H9 (cell line): ENCODE measurements around the gene CWC27. TPM values are rescaled to one million over a fixed set of nuclear protein-coding genes. Genes with fewer than 3 reads are reported as not detected.

ENCODE experiments used
- DNase-seq: peaks from one replicate; pipeline ENCODE4 v3.0.0-alpha.2; 2017
- H2AFZ ChIP-seq: one replicate; pipeline ENCODE4 v1.6.1; 2013; ENCODE audit warnings: mild to moderate bottlenecking, low read length, control low read depth, moderate library complexity
- H2AK5ac ChIP-seq: 2 replicates; pipeline ENCODE4 v1.6.1; 2013; ENCODE audit warnings: low read length, control low read depth, mixed read lengths; ENCODE audit not compliant: insufficient read length
- H2BK120ac ChIP-seq: one replicate; pipeline ENCODE4 v1.6.1; 2013; ENCODE audit warnings: low read depth, mild to moderate bottlenecking, low read length, control low read depth, inconsistent platforms; ENCODE audit not compliant: poor library complexity, severe bottlenecking
- H2BK12ac ChIP-seq: 2 replicates; pipeline ENCODE4 v1.6.1; 2013; ENCODE audit warnings: low read length, control low read depth, mixed read lengths, low read depth; ENCODE audit not compliant: insufficient read length
- H2BK15ac ChIP-seq: 2 replicates; pipeline ENCODE4 v1.6.1; 2013; ENCODE audit warnings: low read depth, low read length, control low read depth
- H2BK20ac ChIP-seq: one replicate; pipeline ENCODE4 v1.6.1; 2013; ENCODE audit warnings: low read depth, mild to moderate bottlenecking, low read length, control low read depth, inconsistent platforms; ENCODE audit not compliant: poor library complexity, severe bottlenecking
- H2BK5ac ChIP-seq: 2 replicates; pipeline ENCODE4 v1.6.1; 2013; ENCODE audit warnings: low read length, control low read depth, mixed read lengths; ENCODE audit not compliant: insufficient read length
- H3K14ac ChIP-seq: 2 replicates; pipeline ENCODE4 v1.6.1; 2013; ENCODE audit warnings: low read length, control low read depth; ENCODE audit not compliant: insufficient read depth
- H3K18ac ChIP-seq: 2 replicates; pipeline ENCODE4 v1.6.1; 2013; ENCODE audit warnings: low read depth, mild to moderate bottlenecking, mixed read lengths, low read length, control low read depth; ENCODE audit not compliant: insufficient read length
- H3K23ac ChIP-seq: 2 replicates; pipeline ENCODE4 v1.6.1; 2013; ENCODE audit warnings: low read length, control low read depth, mixed read lengths, low read depth; ENCODE audit not compliant: insufficient read length
- H3K23me2 ChIP-seq: 2 replicates; pipeline ENCODE4 v1.6.1; 2013; ENCODE audit warnings: low read depth, mild to moderate bottlenecking, mixed read lengths, low read length, control low read depth; ENCODE audit not compliant: insufficient read length, poor library complexity, severe bottlenecking
- H3K27ac ChIP-seq: 2 replicates; pipeline ENCODE4 v1.5.1; 2013; ENCODE audit warnings: low read length, control low read depth, mixed read lengths, low read depth; ENCODE audit not compliant: insufficient read length
- H3K27me3 ChIP-seq: 2 replicates; pipeline ENCODE4 v1.6.1; 2013; ENCODE audit warnings: low read length, control low read depth, inconsistent platforms; ENCODE audit not compliant: insufficient read depth
- H3K4ac ChIP-seq: 2 replicates; pipeline ENCODE4 v1.6.1; 2013; ENCODE audit warnings: low read depth, mild to moderate bottlenecking, control low read depth, inconsistent platforms, low read length, moderate library complexity
- H3K4me1 ChIP-seq: 2 replicates; pipeline ENCODE4 v1.6.1; 2013; ENCODE audit warnings: low read length, control low read depth, inconsistent platforms; ENCODE audit not compliant: insufficient read depth
- H3K4me2 ChIP-seq: 2 replicates; pipeline ENCODE4 v1.6.1; 2013; ENCODE audit warnings: low read length, control low read depth, mixed read lengths; ENCODE audit not compliant: insufficient read length, insufficient read depth
- H3K56ac ChIP-seq: 2 replicates; pipeline ENCODE4 v1.6.1; 2013; ENCODE audit warnings: low read depth, mild to moderate bottlenecking, mixed read lengths, low read length, control low read depth; ENCODE audit not compliant: insufficient read length
- H3K79me1 ChIP-seq: 2 replicates; pipeline ENCODE4 v1.6.1; 2013; ENCODE audit warnings: low read depth, mild to moderate bottlenecking, moderate library complexity, low read length, control low read depth, inconsistent platforms; ENCODE audit not compliant: insufficient read depth, poor library complexity, severe bottlenecking
- H3K79me2 ChIP-seq: 2 replicates; pipeline ENCODE4 v1.6.1; 2013; ENCODE audit warnings: low read length, control low read depth, inconsistent platforms; ENCODE audit not compliant: insufficient read depth
- H3K9ac ChIP-seq: 2 replicates; pipeline ENCODE4 v1.6.1; 2013; ENCODE audit warnings: low read length, control low read depth, mixed read lengths; ENCODE audit not compliant: insufficient read length; ENCODE audit errors: extremely low read depth
- H3K9me3 ChIP-seq: one replicate; pipeline ENCODE4 v1.6.1; 2013; ENCODE audit warnings: low read depth, low read length, inconsistent platforms; ENCODE audit not compliant: control insufficient read depth
- H3T11ph ChIP-seq: one replicate; pipeline ENCODE4 v1.6.1; 2013; ENCODE audit warnings: mild to moderate bottlenecking, low read length, control low read depth, inconsistent platforms
- H4K20me1 ChIP-seq: one replicate; pipeline ENCODE4 v1.6.1; 2013; ENCODE audit not compliant: control insufficient read depth, insufficient read length, insufficient read depth
- H4K5ac ChIP-seq: 2 replicates; pipeline ENCODE4 v1.6.1; 2013; ENCODE audit warnings: low read depth, mild to moderate bottlenecking, mixed read lengths, low read length, control low read depth; ENCODE audit not compliant: insufficient read length
- H4K8ac ChIP-seq: replicated peaks from 2 replicates; pipeline ENCODE4 v1.6.1; 2013; ENCODE audit warnings: low read length, control low read depth, mixed read lengths, low read depth; ENCODE audit not compliant: insufficient read length
- H4K91ac ChIP-seq: 2 replicates; pipeline ENCODE4 v1.6.1; 2013; ENCODE audit warnings: low read depth, mild to moderate bottlenecking, moderate library complexity, mixed read lengths, low read length, control low read depth; ENCODE audit not compliant: insufficient read length
- H3K27ac Mint-ChIP-seq, 3 experiments: 2 replicates in 2 of 3; 3 replicates in 1 of 3; pipeline ENCODE4 v1.8.0; 2020 to 2021; ENCODE audit warnings: mixed read lengths in 3 of 3, mild to moderate bottlenecking in 1 of 3, moderate library complexity in 1 of 3
- H3K27me3 Mint-ChIP-seq: 2 replicates; pipeline ENCODE4 v1.8.0; 2021; ENCODE audit warnings: low read depth, mild to moderate bottlenecking, moderate library complexity, mixed read lengths
- H3K36me3 Mint-ChIP-seq, 3 experiments: 2 replicates in 2 of 3; 3 replicates in 1 of 3; pipeline ENCODE4 v1.8.0; 2020 to 2021; ENCODE audit warnings: low read depth in 3 of 3, mixed read lengths in 3 of 3; ENCODE audit not compliant: insufficient read depth in 1 of 3
- H3K4me1 Mint-ChIP-seq, 2 experiments: 2 replicates each; pipeline ENCODE4 v1.8.0; 2020; ENCODE audit warnings: mixed read lengths in 2 of 2
- H3K4me3 Mint-ChIP-seq, 2 experiments: 2 replicates in 1 of 2; 3 replicates in 1 of 2; pipeline ENCODE4 v1.8.0; 2020 to 2021; ENCODE audit warnings: mild to moderate bottlenecking in 2 of 2, mixed read lengths in 2 of 2, moderate library complexity in 1 of 2
- H3K9me3 Mint-ChIP-seq, 2 experiments: 2 replicates in 1 of 2; 3 replicates in 1 of 2; pipeline ENCODE4 v1.8.0; 2020; ENCODE audit warnings: mild to moderate bottlenecking in 2 of 2, mixed read lengths in 2 of 2, moderate library complexity in 1 of 2
- WGBS: extraction: QIAGEN DNeasy Blood & Tissue Kit; methylation state at CpG from one replicate; pipeline ENCODE4 v1.1.7; 2013; ENCODE audit warnings: missing lambda C conversion rate, low lambda C conversion rate, mixed read lengths; ENCODE audit not compliant: insufficient read length; ENCODE audit errors: extremely low coverage; 5-methylcytosine and 5-hydroxymethylcytosine counted together
- total RNA-seq: library from RNA; stranded (reverse); gene quantifications from 2 replicates; pipeline ENCODE4 v1.2.1, GENCODE V29; 2021
- TF ChIP-seq, protein P1 (sequence below): fragments of 200-600 bp; sonication (generic); conservative IDR thresholded peaks from 3 replicates; pipeline ENCODE4 v1.8.0; 2021; ENCODE audit warnings: antibody characterized with exemption, mild to moderate bottlenecking

The CWC27 gene
- total RNA-seq, 1 experiment from 2014 or later, result 41.9 TPM

DNA sequence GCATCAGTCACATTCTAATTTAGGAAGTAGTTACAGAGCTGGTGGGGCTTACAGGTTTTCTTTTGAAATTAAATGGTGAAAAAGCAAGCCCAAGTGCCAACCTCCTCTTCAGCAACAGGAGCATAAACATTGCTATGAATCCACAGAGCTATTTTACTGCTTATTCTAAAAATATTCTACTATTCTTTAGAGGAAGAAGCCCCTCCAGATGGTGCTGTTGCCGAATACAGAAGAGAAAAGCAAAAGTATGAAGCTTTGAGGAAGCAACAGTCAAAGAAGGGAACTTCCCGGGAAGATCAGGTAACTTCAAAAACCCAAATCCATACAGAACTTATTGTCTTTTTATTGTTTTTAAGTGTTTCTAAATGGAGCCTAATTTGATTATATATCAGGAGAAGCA is 202.8 kb downstream of the CWC27 start:
- no peak overlapping the region for H3K18ac ChIP-seq
- no peak overlapping the region for H2BK20ac ChIP-seq
- no peaks in the 10 kb centered on the region for H3K9me3 ChIP-seq
- H3K56ac ChIP-seq, result no peak overlapping the region
- H3K79me2 ChIP-seq, result no peaks in the 10 kb centered on the region
- H3K27ac Mint-ChIP-seq, result no peak overlapping the region
- H3K14ac ChIP-seq, result no peak overlapping the region
- TF ChIP-seq, protein P1, sequence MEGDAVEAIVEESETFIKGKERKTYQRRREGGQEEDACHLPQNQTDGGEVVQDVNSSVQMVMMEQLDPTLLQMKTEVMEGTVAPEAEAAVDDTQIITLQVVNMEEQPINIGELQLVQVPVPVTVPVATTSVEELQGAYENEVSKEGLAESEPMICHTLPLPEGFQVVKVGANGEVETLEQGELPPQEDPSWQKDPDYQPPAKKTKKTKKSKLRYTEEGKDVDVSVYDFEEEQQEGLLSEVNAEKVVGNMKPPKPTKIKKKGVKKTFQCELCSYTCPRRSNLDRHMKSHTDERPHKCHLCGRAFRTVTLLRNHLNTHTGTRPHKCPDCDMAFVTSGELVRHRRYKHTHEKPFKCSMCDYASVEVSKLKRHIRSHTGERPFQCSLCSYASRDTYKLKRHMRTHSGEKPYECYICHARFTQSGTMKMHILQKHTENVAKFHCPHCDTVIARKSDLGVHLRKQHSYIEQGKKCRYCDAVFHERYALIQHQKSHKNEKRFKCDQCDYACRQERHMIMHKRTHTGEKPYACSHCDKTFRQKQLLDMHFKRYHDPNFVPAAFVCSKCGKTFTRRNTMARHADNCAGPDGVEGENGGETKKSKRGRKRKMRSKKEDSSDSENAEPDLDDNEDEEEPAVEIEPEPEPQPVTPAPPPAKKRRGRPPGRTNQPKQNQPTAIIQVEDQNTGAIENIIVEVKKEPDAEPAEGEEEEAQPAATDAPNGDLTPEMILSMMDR, result no peak
- H3K9ac ChIP-seq, result no peak overlapping the region
- H3K27ac ChIP-seq, result no peak overlapping the region
- H3K27me3 Mint-ChIP-seq, result no peaks in the 10 kb centered on the region
- no peak overlapping the region for H2AK5ac ChIP-seq
- no peak overlapping the region for H2BK15ac ChIP-seq
- no peaks in the 10 kb centered on the region for H3K23me2 ChIP-seq
- no peaks in the 10 kb centered on the region for H4K20me1 ChIP-seq
- peaks cover 0 to 3% of the 10 kb centered on the region in 2 experiments; a peak in 1 of 4 replicates for H3K4me1 Mint-ChIP-seq
- no peaks in the 10 kb centered on the region for H3K4me1 ChIP-seq
- H3K23ac ChIP-seq, result no peak overlapping the region
- H2BK120ac ChIP-seq, result no peak overlapping the region
- no peak overlapping the region for H2BK5ac ChIP-seq
- H3K9me3 Mint-ChIP-seq, result no peaks in the 10 kb centered on the region
- H3T11ph ChIP-seq, result no peak overlapping the region
- no peak overlapping the region for H3K4ac ChIP-seq
- no peak overlapping the region for H3K4me3 Mint-ChIP-seq
- no peaks in the 10 kb centered on the region for H3K27me3 ChIP-seq
- no peak overlapping the region for H4K91ac ChIP-seq
- H4K5ac ChIP-seq, result no peak overlapping the region
- H3K4me2 ChIP-seq, result no peak overlapping the region
- no peaks in the 10 kb centered on the region for H3K79me1 ChIP-seq
- WGBS, result no CpG with 5 or more reads among the region's 2 CpGs
- no peak overlapping the region for H4K8ac ChIP-seq
- no peak overlapping the region for H2AFZ ChIP-seq
- no peak overlapping the region for H2BK12ac ChIP-seq
- no peak for DNase-seq
- H3K36me3 Mint-ChIP-seq, result peaks cover 6 to 11% (median 8%) of the 10 kb centered on the region in 3 experiments; a peak in 6 of 7 replicates
